Renal pelvis (tissue), 4 donors: Measurements from ENCODE around the gene CCND1. TPM values are rescaled to one million over a fixed set of nuclear protein-coding genes. Genes with fewer than 3 reads are reported as not detected.

ENCODE experiments used
- DNase-seq: peaks from one replicate; pipeline ENCODE4 v3.0.0-alpha.2; 2013
- polyA plus RNA-seq, 3 donors: library from polyadenylated mRNA; unstranded; fragments of 120-200 nt; gene quantifications; one replicate each; pipeline ENCODE4 v1.2.1, GENCODE V29; 2013; ENCODE audit not compliant: insufficient read length in 3 of 3

Gene CCND1
- polyA plus RNA-seq, 3 donors, result 153 to 167 (median 157) TPM

DNA sequence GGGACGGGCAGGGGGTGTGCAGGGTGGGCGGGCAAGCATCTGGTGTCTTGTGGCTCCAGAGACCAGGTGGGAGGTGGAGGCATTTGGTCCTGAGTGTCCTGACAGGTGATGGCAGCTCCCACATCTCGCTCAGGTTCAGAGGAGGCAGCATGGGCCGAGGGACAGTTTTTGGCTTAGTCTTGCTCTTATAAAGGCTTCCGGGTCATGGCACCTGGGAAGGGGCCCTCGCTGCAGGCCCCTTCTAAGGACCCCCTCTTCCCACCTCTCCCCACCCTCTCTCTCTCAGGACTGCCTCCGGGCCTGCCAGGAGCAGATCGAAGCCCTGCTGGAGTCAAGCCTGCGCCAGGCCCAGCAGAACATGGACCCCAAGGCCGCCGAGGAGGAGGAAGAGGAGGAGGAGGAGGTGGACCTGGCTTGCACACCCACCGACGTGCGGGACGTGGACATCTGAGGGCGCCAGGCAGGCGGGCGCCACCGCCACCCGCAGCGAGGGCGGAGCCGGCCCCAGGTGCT, 9.9 kb downstream of the CCND1 start:
- DNase-seq, result no peak

GRCh38 chr11:69651834-69652620, 11.1 kb downstream of the CCND1 start:
- no peak for DNase-seq

- no peak for DNase-seq
These were observed 12.0 kb downstream of the CCND1 start for GRCh38 chr11:69652999-69653398.

GRCh38 chr11:69653406-69653960, 12.5 kb downstream of the CCND1 start:
- DNase-seq, result no peak

DNA sequence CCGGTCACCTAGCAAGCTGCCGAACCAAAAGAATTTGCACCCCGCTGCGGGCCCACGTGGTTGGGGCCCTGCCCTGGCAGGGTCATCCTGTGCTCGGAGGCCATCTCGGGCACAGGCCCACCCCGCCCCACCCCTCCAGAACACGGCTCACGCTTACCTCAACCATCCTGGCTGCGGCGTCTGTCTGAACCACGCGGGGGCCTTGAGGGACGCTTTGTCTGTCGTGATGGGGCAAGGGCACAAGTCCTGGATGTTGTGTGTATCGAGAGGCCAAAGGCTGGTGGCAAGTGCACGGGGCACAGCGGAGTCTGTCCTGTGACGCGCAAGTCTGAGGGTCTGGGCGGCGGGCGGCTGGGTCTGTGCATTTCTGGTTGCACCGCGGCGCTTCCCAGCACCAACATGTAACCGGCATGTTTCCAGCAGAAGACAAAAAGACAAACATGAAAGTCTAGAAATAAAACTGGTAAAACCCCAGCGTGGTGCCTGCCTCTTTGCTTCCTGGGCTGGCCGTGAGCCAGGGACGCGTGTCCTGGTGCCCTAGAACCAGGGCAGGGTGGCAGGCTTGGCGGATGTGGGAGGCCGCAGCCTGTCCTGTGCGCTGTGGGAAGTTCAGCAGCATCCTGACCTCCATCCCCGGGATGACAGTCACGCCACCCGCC, 13.2 kb downstream of the CCND1 start:
- DNase-seq, result no peak

DNA sequence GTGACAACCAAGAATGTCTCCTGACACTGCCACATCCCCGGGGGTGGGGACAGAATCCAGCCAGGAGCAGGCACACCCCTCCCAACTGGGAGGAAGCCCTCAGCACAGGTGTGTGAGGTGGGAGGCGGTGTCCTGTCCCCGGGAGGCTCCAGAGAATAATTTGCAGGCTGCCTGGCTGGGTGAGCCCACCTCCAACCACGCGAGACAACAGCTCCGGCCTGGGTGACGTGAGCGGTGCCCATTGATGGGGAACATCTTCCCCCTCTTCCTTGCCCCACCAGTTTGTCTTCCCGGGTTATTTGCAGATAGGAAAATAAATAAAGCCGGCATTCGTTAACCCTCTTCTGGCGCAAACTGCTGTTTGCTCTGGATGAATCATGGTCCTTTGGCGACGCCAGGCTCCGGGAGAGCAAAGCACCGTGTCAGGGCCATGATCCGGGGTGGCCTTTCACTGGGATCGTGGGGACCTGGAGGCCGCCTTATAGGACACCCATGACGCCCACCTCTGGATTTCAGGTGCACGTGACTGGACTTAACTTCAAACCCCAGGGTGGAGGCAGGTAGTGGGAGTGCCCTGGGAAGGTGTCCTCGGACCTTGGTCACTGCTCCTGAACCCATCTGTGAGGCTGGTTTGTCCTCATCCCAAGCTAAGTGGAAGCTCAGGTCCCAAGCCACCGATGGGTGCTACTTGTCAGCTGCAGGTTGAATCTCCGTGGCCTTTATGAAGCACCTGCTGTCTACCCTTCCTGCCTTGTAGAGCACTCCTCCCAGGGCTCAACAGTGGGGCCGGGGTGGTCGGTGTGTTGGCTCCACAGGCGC, 13.9 kb downstream of the CCND1 start:
- DNase-seq, result no peak

- no peak for DNase-seq
These were observed 14.8 kb downstream of the CCND1 start for GRCh38 chr11:69655479-69656428.

- no peak for DNase-seq
These were observed 15.8 kb downstream of the CCND1 start for GRCh38 chr11:69656536-69657455.

- no peak for DNase-seq
These were observed 16.5 kb downstream of the CCND1 start for GRCh38 chr11:69657456-69657910.

DNA sequence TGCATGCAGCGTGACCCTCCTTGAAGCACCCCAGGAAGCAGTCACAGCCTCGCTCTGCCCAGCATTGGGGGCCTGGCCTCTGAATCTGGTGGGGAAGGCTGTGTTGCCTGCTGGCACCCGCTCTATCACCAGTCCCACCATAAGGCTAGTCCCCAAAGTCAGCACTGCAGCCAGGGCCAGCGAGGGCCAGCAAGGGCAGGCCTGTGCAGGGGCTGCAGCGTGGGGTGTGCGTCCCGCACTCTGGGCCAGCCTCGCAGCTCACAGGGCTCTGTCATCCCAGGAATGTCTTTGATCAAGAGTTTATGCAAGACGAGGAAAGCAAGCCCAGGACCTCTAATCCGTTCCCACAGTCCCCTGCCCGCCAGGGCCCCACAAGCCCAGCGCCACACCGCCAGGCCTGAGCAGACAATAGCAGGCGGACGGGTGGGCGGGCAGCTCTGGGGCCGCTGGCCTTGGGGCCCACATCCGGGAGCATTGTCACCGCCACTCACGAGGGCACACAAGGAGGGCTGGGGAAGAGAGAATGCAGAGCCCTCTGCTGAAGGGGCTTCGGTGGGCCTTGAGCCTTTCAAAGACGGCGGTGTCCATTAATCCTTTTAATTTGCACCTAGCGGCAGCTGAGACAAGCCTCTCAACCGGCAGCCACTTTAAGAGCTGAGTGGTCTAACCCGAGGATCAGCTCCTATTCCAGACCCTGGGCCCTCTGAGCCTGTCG, 17.1 kb downstream of the CCND1 start:
- DNase-seq, result no peak

- no peak for DNase-seq
These were observed 17.9 kb downstream of the CCND1 start for GRCh38 chr11:69658626-69659450.

- DNase-seq, result no peak
These were observed 18.6 kb downstream of the CCND1 start for GRCh38 chr11:69659591-69659990.

GRCh38 chr11:69660001-69660500, 19.1 kb downstream of the CCND1 start:
- no peak for DNase-seq

GRCh38 chr11:69661413-69661715, 20.4 kb downstream of the CCND1 start:
- no peak for DNase-seq

DNA sequence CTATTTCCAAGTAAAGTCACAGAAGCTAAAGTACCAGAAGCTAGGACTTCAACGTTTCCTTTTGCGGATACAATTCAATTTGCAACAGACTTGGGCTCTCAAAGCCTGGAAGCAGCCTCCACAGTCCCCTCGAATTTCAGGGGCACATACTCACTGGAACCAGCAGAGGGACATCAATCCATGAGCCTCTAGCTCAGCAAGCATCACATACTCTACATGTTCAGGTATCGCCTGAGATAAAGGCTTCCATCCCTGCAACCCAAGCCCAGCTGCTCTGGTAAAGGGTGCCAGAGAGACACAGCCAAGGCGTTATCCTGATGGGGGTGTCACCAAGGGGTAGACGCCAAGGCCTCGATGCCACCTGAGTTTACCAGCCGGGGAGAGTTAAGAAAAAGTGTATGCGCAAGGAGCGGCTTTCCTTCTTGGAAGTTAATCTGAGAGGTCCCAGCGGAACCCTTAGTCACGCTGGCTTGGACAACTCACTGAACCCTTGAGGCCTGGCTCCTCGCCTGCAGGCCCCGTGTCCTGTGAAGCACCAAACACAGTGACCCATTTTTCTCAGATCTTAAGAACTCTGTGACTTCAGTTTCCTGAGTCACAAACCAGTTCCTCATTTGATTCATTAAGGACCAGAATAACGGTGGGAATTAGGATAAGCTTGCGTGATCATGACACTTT, 21.2 kb downstream of the CCND1 start:
- no peak for DNase-seq

GRCh38 chr11:69662806-69663205, 21.9 kb downstream of the CCND1 start:
- no peak for DNase-seq

DNA sequence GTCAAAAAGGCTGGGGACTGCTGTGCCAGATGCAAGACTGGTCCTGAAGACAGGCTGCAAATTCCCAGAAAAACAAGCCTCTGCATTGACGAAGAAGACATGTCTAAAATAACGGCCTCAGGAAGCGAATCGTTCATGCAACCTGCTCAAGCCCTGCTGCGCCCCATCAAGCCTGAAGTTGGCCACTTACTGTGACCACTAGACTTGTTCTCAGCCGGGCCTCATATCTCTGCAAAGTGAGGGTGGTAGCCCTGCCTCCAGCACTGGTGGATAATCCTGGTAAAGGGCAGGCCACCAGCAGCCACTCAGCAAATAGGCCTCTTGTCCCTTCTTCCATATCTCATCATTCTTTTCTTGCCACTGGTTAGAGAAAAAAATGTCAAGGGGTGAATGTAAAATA, 22.4 kb downstream of the CCND1 start:
- DNase-seq, result no peak
